Stimulated activated CD4-positive, alpha-beta T cell treated with anti-CD3 and anti-CD28 coated beads, Interleukin-12 subunit alpha, Interleukin-12 subunit beta, amount 100 ng/mL, for 4 hours (primary cell): Measurements from ENCODE around the gene SLC19A1.
A peak's percentile ranks its signal among the peaks of the same experiment; 100 is the strongest.

ENCODE experiments used
- DNase-seq: peaks from one replicate; pipeline ENCODE4 v3.0.0-alpha.2; 2020

The SLC19A1 gene

DNA sequence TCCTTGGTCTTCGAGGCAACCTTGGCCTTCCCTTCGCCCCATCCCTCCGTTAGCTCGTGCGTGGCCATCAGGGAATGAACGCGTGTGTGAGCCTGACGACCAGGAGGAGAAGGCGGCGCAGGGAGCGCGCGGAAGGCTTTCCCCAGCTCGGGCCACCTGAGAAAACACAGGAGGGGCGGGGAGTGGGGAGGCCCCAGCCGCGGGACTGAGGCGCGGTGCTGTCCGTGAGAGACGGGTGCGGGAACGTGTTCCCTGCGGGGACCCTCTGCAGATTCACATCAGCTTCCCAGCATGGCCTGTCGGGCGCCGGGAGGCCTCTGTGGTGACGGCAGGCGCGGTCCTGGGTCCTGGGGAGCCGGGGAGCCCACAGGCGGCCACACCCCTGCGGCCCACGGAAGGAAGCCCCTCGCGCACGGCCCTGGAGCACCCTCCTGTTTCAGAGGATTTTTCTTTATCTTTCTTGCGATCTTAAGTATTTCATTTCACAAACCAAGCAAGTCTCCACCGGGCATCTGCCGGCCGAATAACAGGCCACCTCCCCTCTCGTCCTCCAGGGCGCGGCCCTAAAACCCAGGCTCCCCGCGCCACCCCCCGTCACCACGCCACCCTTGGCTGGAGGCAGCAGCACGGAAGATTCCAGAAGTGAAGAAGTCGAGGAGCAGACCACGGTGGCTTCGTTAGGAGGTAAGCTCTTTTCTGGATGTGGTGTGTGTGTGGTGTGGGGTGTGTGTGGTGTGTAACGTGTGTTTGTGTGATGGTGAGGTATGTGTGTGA, 66.3 kb downstream of the SLC19A1 start:
- DNase-seq: no peak

DNA sequence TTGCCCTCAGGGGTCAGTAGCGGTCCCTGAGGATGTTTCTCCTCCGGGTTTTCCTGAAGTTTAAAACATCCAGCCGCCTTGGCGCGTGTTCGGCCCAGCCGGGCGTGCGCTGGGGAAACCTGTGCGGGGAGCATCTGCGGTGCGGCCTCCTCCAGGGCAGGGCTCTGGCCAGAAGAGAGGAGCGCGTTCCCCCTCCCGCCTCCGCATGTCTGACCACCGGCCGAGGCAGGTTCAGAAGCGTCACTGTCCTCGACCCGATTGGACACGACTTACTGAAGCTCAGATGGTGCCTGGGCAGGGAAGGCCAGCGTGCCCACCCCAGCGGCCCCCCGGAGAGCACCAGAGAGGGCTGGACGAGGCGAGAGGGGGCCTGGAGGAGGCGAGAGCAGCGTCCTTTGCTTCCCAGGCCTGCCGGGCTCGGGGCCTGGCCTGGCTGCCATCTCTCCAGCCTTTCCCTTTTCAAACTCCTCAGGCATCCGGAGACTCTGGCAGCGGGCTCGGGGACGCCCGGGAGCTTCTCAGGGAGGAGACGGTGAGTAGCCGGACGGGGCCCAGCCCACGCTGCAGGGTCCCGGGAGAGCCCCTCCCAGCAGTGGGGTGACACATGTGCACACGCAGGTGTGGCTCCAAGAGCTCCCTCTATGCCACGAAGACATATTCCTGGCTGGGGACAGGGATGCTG, 67.1 kb downstream of the SLC19A1 start:
- DNase-seq: no peak

DNA sequence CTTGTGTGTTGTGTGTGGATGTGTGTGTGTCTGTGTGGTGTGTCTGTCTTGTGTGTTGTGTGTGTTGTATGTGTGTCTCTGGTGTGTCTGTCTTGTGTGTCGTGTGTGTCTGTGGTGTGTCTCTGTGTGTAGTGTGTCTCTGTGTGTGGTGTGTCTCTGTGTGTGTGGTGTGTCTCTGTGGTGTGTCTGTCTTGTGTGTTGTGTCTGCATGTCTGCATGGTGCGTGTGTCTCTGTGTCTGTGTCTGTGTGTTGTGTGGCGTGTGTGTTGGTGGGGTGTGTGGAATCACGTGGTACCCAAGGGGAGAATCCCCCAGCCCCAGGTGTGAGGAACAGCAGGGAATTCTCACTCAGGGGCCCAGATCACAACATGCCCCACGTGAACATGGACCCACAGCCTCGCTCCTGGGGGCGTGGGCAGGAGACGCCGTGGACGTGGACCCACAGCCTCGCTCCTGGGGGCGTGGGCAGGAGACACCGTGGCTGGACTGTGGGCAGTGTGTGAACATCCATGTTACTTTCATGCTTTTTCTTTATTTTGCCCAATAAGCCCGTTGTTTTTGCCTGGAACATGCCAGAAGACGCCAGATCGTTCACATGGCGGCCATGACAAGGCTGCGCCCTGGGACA, 67.8 kb downstream of the SLC19A1 start:
- DNase-seq: no peak

DNA sequence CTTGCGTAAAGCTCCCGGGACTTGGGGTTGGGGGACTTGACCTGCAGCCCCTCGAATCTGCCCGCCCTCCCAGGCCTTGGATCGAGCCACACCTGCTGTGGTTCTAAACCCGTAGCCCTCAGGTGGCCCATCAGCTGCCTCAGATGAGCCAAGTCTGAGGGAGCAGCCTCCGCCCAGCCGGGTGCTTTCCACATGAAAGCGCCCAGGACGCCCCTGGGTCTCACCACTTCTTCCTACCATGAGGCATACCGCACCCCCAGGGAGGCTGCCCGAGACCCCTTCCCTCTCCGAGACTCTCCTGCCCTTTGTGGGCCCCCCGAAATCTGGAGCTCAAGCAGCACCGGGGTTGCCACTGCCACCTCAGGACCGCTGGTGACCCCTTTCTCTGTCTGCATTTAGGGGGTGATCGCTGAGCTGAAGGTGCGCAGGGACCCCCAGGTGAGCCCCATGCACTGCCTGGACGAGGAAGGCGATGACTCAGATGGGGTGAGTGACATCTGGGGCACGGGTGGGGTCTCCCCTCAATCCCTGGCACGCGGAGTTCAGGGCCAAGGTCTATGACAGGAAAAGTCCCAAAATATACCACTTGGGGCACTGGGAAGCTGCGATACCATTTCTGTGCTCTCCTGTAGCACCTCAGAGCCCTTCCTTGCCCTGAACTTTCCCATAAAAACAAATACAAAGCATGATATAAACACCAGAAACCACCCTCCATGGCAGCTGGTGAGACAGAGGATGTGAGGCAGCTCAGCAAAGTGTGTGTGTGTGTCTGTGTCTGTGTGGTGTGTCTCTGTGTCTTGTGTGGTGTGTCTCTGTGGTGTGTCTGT, 68.5 kb downstream of the SLC19A1 start:
- DNase-seq: no peak

DNA sequence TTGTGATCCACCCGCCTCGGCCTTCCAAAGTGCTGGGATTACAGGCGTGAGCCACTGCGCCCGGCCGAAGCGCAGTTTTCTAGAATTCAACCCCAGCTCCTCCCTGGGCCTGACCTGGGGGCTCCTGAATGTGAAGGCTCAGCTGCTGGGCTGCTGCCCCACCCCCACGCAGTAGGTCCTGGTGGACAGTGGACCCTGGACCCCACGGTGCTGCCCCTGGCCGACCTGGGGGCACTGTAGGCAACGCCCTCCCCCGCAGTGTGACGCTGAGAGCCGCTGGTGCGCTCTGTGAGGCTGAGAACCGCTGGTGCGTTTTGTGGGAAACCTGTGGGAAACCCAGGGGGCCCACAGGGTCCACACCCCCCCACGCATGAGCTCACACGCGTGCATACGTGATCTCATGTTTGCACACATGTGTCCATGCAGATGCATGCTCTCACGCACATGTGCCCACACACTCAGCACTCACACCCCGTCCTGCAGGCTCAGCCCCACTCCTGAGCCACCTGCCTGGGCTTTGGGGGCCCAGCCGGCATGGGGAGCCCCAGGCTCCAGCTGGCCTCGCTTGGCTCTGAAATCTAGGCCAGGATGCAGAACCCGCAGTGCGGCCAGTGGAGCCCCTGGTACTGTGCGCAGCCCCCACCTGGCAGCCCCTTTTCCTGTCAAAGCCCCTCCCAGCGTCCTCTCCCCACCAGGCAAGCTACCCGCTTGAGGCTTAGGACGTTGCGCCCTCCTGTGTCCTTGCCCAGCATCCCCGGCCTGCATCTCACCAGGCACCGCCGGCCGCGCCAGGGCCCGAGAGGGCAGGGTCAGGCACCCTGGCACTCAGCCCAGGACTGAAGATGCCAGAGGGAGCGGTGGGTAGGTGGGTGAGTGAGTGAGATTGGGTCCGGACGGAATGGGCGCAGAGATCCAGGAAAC, 69.5 kb downstream of the SLC19A1 start:
- no peak for DNase-seq

DNA sequence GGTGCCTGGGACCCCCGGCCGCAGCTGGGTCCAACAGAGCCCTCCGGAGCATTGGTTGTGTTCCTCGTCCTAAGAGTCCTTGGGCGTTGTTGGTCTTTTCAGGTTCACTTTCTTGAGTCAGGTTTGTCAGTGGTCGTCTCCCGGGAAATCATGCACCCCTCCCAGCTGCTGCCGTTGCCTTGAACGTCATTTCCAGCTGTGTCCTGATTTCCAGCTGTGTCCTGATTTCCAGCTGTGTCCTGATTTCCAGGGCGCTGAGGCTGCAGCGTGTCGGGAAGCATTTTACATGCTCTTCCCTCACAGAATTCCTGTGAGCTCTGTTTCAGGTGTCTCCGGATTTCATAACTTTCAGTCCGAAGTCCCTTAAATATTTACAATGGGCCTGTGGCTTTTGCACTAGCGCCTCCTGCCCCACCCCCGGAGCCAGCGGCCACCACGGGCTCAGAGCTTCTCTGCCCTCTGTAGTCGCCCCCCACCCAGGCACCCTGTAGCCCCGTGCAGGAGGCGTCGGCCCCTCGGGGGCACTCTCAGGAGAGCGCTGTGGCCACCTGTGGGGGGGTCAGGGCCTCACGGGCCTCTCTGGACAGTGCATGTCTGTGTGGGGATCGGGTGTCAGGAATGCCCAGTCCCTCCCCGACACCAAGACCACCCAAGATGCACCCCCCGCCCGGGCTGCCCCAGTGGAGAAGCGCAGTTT, 70.6 kb downstream of the SLC19A1 start:
- no peak for DNase-seq

DNA sequence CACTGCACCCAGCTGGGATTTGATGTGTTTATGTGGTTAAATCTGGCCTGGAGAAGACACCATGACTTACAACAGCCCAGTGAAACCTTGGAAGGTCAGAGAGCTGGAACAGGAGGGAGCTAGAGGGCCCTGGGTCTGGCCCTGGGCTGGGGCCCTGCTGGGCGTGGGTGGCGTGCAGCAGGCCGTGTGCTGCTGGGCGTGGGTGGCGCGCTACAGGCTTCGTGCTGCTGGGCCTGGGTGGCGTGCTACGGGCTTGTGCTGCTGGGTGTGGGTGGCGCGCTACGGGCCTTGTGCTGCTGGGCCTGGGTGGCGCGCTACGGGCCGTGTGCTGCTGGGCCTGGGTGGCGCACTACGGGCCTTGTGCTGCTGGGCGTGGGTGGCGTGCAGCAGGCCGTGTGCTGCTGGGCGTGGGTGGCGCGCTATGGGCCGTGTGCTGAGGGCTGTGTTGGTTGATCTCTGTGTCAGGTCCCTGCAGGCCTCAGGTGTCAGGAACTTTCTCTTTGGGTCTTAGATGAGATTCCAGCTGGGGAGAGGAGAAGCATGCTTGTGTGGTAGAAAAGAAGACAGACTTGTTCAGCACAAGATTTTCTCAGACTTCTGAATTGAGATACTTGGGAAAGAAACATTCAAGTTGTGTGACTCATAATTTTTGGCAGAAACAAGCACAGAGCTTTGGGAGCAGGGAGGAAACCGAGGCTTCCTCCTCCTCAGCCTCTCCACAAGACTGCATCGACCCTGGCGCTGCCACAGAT, 71.3 kb downstream of the SLC19A1 start:
- peak; percentile 47 for DNase-seq

DNA sequence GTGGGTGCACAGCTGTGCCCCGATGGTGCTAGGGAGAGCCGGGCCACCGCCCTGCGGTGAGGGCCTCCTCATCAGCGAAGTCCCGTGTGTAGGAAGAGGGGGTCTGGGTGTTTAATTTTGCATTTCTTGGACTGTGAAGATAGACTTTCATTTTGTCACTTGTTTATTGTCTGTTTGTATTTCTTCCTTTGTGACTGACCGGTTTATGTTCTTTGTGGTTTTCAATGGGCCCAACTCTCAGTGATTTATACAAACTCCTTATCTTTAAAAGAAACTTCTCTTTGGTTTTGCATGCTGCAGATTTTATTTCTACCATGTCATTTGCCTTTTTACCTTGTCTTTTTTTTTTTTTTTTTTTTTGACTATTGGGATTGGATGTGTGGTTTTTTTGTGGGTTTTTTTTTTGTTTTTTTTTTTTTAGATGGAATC, 72.1 kb downstream of the SLC19A1 start:
- no peak for DNase-seq

DNA sequence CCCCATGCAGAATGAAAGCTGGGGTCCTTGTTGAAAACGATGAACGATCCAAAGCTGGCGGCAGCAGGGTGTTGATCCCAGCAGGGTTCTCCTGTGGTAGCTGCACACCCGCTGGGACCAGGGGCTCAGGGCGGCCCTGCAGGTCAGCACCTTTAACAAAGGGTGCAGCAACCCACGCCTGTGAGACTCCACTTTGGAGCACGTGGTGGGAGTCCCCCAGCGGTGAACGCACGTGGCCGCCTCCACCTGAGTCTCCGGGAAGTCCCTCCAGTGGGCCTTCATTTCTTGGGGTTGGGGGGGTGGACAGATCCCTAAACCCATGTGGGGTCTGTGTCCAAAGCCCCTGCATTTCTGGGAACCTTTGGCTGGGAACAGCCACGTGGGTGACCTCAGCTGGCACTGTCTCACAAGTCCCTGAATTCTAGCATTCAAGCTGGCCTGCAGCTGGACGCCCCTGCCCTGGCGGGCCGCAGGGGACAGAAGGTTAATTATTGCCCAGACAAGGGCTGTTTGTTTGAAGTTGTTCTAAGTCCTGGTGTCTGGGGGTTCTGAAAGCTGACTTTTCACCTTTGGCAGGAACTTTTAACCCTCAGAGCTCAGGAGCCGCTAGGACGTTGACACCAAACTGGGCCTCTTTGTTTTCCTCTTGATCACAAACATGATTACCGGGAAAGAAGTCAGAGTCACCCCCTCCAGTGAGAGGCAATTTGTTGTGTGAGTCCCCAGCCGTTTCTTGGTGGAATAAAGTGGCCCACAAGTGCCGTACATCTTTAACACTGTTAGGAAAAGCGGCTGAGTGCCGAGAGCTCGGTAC, 72.8 kb downstream of the SLC19A1 start:
- no peak for DNase-seq

DNA sequence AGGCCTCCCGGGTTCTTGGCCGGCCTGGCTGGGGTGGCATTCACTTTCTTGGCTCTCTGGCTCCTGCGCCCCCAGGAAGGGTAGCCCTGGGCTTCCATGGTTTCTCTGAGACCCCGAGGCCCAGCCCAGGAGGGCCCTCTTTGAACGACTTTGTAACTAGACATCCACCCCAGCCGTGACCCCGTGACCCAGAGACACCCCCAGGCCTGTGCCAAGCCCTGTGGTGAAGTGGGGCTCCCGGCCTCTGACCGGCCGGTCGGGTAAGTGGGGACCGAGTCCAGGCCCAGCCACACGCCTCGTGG, 73.3 kb downstream of the SLC19A1 start:
- no peak for DNase-seq

DNA sequence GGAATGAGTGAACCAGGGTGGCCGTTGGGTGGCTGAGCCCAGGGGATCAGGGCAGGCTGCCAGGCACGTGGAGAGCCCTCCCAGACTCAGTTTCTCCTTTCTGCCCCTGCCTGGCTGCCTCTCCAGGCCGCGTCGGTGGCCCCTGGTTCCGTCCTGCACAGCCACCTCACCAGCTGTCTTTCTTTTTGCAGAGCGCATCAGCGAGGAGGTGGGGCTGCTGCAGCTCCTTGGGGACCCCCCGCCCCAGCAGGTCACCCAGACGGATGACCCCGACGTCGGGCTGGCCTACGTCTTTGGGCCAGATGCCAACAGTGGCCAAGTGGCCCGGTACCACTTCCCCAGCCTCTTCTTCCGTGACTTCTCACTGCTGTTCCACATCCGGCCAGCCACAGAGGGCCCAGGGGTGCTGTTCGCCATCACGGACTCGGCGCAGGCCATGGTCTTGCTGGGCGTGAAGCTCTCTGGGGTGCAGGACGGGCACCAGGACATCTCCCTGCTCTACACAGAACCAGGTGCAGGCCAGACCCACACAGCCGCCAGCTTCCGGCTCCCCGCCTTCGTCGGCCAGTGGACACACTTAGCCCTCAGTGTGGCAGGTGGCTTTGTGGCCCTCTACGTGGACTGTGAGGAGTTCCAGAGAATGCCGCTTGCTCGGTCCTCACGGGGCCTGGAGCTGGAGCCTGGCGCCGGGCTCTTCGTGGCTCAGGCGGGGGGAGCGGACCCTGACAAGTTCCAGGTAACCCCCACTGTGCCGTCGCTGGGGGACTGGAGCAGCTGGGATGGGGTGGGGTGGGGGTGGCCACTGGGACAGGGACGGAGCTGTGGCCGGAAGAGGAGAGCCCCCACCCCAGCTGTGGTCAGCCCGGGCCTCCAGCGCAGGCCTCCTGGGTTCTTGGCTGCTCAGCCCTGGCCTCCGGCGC, 73.9 kb downstream of the SLC19A1 start:
- no peak for DNase-seq

DNA sequence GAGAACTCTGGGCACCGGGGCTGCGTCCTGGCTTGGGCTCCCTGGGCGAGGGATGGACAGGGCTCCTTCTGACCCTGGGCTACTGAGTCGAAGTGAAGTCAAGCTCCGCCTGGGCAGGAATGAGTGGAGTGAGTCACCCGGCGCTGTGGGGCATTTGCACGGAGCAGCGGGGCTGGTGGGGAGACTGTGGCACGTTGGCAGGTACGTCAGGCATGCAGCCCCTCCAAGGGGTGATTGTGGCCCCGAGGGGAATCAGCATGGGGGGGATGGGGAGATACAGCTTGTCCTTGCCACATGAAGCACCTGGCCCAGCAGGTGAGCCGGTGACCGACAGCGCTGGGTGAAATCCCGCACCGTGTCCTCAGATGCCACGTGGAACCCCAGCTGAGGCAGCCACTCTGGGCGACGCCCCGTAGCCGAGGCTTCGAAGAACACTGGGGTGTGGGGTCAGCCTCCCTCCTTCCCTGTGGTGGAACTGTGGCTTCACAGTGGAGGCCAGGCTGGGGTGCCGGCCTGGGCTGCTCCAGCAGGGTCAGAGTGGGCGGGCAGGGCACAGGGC, 74.9 kb downstream of the SLC19A1 start:
- DNase-seq: no peak

DNA sequence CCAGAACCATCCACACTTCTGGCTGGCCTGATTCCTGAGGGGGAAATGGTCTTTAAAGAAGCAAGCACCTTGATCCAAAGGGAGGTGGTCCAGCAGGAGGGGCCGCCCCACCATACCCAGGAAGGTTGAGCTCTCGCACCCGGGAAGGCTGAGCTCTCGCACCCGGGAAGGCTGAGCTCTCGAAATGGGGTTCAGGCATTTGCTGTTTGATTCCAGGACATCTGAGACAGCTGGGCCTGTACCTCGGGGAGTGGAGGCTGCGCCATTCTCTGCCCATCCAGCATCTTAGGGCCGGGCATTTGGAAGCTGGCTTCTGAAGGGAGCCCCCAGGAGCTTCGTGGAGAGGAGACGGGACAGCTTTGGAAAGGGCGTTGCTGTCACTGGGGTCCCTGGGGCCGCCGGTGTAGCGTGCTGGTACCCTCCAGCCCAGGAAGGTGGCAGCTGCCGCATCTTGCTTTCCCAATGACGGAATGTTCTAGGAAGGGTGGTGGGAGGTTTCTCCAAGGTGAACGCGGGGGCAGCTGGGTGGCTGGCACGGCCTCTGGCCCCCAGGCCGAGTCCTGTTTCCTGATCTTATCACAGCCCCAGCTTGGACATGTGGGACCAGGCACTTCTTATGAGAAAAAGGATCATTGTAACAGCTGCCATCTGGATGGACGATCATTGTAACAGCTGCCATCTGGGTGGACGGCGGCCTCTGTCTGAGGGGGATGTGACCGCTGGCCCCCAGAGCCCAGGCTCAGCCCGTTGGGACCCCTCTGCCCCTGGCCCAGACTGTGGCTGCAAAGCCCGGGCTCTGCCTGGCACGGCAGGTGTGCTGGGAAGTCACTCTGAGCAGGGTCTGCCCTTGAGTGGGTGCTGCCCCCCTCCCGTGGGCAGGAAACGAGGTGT, 75.7 kb downstream of the SLC19A1 start:
- no peak for DNase-seq

DNA sequence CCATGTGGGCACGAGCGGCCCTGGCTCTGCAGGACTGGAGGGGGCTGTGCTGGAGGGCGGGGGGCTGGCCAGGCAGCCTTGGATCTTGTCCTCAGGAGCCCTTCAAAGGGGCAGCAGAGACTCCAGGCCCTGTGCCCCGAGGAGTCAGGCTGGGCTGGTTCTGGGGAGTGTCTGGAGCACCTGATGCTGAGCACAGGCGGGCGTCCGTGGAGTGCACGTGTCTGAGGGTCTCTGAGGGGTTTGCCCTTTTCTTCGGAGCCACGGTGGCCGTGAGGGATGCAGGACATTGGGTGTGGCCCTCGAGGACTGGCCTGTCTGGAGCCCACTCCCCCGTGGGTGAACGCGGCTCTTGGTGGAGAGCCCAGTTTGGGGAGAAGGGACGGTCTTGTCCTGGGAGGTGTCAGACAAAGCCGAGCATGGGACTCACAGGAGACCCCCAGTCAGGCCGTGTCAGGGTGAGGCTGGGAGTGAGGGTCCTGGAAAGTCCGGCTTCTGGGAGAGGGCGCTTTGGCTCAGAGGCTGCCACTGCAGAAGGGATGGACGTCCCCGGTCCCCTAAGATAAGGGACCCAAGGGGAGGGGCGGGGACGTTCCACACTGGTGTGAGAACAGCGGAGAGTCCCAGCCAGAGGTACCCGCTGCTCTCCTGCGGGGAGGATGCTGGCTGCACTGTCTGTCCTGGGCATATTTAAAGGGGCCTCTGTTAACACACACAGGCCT, 76.5 kb downstream of the SLC19A1 start:
- DNase-seq: no peak

DNA sequence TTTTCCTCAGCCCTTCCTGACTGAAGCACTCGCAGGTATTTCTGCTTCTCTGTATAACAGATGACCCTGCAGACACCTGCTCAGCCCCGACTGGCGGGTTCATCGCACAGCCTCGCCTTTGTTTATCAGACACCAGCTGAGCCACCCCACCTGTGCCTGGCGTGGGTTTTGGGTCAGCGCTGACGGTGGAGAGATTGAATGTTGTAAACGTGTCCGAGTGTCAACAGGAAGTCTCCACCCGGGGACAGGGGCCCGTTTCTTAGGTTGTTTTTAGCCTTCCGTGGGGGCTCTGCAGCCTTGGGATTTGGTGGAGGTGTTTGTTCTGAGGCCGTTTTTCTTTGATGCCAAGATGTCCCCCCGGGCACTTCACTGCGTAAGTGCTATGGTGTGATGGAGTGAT, 77.1 kb downstream of the SLC19A1 start:
- DNase-seq: no peak

DNA sequence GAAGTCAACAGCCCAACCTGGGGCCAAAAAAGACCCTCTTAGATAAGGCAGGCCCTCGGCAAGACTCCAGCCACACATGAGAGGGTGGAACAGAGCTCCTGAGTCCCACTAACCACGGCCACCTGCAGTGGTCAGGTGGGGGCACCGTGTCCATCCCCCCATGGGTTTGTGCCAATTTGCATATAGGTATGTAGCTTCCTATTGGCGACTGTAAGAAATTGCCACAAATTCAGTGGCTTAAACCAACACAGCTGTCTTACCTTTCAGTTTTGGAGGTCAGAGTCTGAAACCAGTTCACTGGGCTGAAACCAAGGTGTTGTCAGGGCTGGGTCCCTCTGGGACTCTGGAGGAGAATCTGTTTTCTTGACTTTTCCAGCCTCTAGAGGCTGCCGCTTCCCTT, 77.9 kb downstream of the SLC19A1 start:
- no peak for DNase-seq

DNA sequence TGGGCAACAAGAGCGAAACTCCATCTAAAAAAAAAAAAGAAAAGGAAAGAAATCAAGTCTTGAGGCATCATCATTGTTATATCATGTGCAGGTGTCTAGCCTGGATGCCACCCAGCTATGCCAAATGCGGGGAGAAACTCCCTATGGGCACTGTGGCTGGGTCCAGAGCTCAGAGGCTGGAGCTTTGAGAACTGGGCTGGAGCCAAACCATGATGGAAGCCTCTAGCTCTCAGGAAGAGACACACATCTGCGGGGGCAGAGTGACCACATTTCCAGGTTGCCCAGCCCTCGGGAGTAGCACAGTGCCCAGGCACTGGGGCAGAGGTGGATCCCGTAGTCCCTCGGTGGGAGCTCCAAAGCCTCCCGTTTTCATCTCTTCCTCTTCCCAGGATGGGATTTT, 78.4 kb downstream of the SLC19A1 start:
- no peak for DNase-seq
